Keratinocyte (primary cell): ENCODE measurements around the gene GCSAML. TPM values are rescaled to one million over a fixed set of nuclear protein-coding genes. Genes with fewer than 3 reads are reported as not detected.

Experiments used
- DNase-seq: peaks from one replicate; pipeline ENCODE4 v3.0.0-alpha.2; 2011; ENCODE audit warnings: low read depth, missing footprints, low spot score
- FAIRE-seq: peaks from 2 replicates; lab custom pipeline; 2011; peaks lifted over from hg19 to GRCh38; lab: Jason Lieb, UNC
- H2AFZ ChIP-seq: 2 replicates; pipeline ENCODE4 v1.6.0; 2012; ENCODE audit warnings: low read length, control low read depth, inconsistent platforms; ENCODE audit not compliant: control insufficient read depth
- H3K27ac ChIP-seq: 2 replicates; pipeline ENCODE4 v1.5.1; 2011; ENCODE audit warnings: low read length; ENCODE audit not compliant: control insufficient read depth, insufficient read depth
- H3K27me3 ChIP-seq: 3 replicates; pipeline ENCODE4 v1.6.0; 2011; ENCODE audit warnings: low read length; ENCODE audit not compliant: control insufficient read depth, insufficient read depth; ENCODE audit errors: extremely low read depth
- H3K36me3 ChIP-seq, 2 experiments: 2 replicates in 1 of 2; 3 replicates in 1 of 2; pipeline ENCODE4 v1.5.1; 2011; ENCODE audit warnings: low read length in 2 of 2, mild to moderate bottlenecking in 1 of 2; ENCODE audit not compliant: control insufficient read depth in 2 of 2, insufficient read depth in 2 of 2; ENCODE audit errors: extremely low read depth in 1 of 2
- H3K4me1 ChIP-seq: 3 replicates; pipeline ENCODE4 v1.5.1; 2011; ENCODE audit warnings: low read length; ENCODE audit not compliant: control insufficient read depth, insufficient read depth; ENCODE audit errors: extremely low read depth
- H3K4me2 ChIP-seq: 3 replicates; pipeline ENCODE4 v1.6.0; 2011; ENCODE audit warnings: low read depth, low read length; ENCODE audit not compliant: control insufficient read depth, insufficient read depth; ENCODE audit errors: extremely low read depth
- H3K4me3 ChIP-seq, 3 experiments: fragments of 200-600 bp in 1 of 3; sonication (generic) in 1 of 3; 2 replicates in 2 of 3; 3 replicates in 1 of 3; pipeline ENCODE4 v1.5.1; 2011 to 2016; ENCODE audit warnings: low read length in 3 of 3, mild to moderate bottlenecking in 3 of 3, control low read depth in 2 of 3, inconsistent platforms in 1 of 3, low read depth in 1 of 3, mixed read lengths in 1 of 3, mixed run types in 1 of 3, moderate library complexity in 1 of 3; ENCODE audit not compliant: control insufficient read depth in 2 of 3, insufficient read depth in 2 of 3; ENCODE audit errors: extremely low read depth in 1 of 3
- H3K79me2 ChIP-seq: 2 replicates; pipeline ENCODE4 v1.6.0; 2012; ENCODE audit warnings: low read length; ENCODE audit not compliant: control insufficient read depth, insufficient read depth
- H3K9ac ChIP-seq: 3 replicates; pipeline ENCODE4 v1.6.0; 2011; ENCODE audit warnings: low read length; ENCODE audit not compliant: control insufficient read depth, insufficient read depth; ENCODE audit errors: extremely low read depth
- H3K9me1 ChIP-seq: 3 replicates; pipeline ENCODE4 v1.6.0; 2011; ENCODE audit warnings: low read length; ENCODE audit not compliant: control insufficient read depth, insufficient read depth; ENCODE audit errors: extremely low read depth
- H3K9me3 ChIP-seq: 2 replicates; pipeline ENCODE4 v1.5.1; 2012; ENCODE audit warnings: low read depth, low read length; ENCODE audit not compliant: control insufficient read depth
- H4K20me1 ChIP-seq: 3 replicates; pipeline ENCODE4 v1.6.0; 2011; ENCODE audit warnings: low read length; ENCODE audit not compliant: control insufficient read depth, insufficient read depth; ENCODE audit errors: extremely low read depth
- EZH2 ChIP-seq: IDR thresholded peaks from one replicate; pipeline ENCODE4 v1.6.1; 2012; ENCODE audit warnings: inconsistent platforms, mild to moderate bottlenecking, low read length, moderate library complexity
- dilution Hi-C: fragments of 300-500 bp; cut with MboI; formaldehyde crosslinking; loops from one replicate; pipeline ENCODE4 v1.7.0; 2020; ENCODE audit warnings: low sequenced_read_pairs; ENCODE audit not compliant: extremely low pct_ligation_motif_present
- polyA plus RNA-seq, 5 experiments: library from polyadenylated mRNA; depleted of rRNA in 3 of 5; stranded (reverse) in 3 of 5; stranded (forward) in 1 of 5; unstranded in 1 of 5; fragments of >200 nt; gene quantifications; 1 replicate in 1 of 5; 2 replicates in 3 of 5; 3 replicates in 1 of 5; pipeline versions ENCODE4 v1.2.1 to v1.2.3, GENCODE V29; 2011 to 2012; ENCODE audit warnings: missing spikeins in 2 of 5, low read depth in 1 of 5, low replicate concordance in 1 of 5
- TF ChIP-seq, protein P1 (sequence below), 3 experiments: IDR thresholded peaks in 1 of 3; conservative IDR thresholded peaks in 1 of 3; optimal IDR thresholded peaks in 1 of 3; 2 replicates in 2 of 3; 3 replicates in 1 of 3; pipeline versions ENCODE3 to v1.5.1; 2011; ENCODE audit warnings: low read length in 3 of 3, mild to moderate bottlenecking in 3 of 3, moderate library complexity in 2 of 3, control low read depth in 1 of 3, inconsistent platforms in 1 of 3; ENCODE audit not compliant: insufficient read depth in 2 of 3; ENCODE audit errors: extremely low read depth in 1 of 3

The GCSAML gene
- polyA plus RNA-seq, 1 donor (not counting 4 experiments of a cell fraction or from before 2014, with no cell fraction given), result not detected

DNA sequence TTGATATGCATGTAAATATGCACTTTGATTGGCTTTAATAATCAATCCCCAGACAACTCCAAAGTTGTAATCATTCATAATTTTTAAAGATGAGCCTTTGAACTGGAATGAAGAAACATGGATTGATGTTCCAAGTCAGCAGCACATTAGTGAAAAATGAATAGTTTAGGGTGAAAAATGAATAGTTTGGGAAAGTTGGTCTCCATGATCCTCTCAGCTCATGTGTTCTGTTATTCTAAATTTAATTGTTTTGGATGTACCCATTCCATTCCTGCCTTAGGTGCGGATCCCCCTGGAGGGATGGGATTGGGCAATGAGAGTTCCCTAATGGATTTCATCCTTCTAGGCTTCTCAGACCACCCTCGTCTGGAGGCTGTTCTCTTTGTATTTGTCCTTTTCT is 56.4 kb downstream of the GCSAML start, which contains the start of gene OR2G3:
TSS of gene OR2G3 (plus strand) at position 301 of the 400 bp plus-strand sequence. CDS start at position 301, 0 bp downstream.
- DNase-seq, result no peak
- FAIRE-seq, result no peak
- no peak within 1 kb of the TSS for H3K4me3 ChIP-seq
- no peak within 1 kb of the TSS for H3K27ac ChIP-seq
- dilution Hi-C loops, result no loop called here
- no peak for TF ChIP-seq EZH2
- TF ChIP-seq, protein P1, sequence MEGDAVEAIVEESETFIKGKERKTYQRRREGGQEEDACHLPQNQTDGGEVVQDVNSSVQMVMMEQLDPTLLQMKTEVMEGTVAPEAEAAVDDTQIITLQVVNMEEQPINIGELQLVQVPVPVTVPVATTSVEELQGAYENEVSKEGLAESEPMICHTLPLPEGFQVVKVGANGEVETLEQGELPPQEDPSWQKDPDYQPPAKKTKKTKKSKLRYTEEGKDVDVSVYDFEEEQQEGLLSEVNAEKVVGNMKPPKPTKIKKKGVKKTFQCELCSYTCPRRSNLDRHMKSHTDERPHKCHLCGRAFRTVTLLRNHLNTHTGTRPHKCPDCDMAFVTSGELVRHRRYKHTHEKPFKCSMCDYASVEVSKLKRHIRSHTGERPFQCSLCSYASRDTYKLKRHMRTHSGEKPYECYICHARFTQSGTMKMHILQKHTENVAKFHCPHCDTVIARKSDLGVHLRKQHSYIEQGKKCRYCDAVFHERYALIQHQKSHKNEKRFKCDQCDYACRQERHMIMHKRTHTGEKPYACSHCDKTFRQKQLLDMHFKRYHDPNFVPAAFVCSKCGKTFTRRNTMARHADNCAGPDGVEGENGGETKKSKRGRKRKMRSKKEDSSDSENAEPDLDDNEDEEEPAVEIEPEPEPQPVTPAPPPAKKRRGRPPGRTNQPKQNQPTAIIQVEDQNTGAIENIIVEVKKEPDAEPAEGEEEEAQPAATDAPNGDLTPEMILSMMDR (optimal IDR thresholded peaks at IDR 0.05 in 1 of 3, IDR thresholded peaks at IDR 0.05 in 1 of 3, conservative IDR thresholded peaks at IDR 0.05 in 1 of 3; ENCODE audit: extremely low read depth in 1 of 3, insufficient read depth in 2 of 3, low read length in 3 of 3), result no peak
- no peaks in the 10 kb centered on the region for H3K4me1 ChIP-seq
- H3K79me2 ChIP-seq, result no peaks in the 10 kb centered on the region
- no peaks in the 10 kb centered on the region for H3K27me3 ChIP-seq
- no peak within 1 kb of the TSS for H3K9ac ChIP-seq
- H3K9me3 ChIP-seq, result no peaks in the 10 kb centered on the region
- H4K20me1 ChIP-seq, result no peaks in the 10 kb centered on the region
- H3K36me3 ChIP-seq, result no peaks in the 10 kb centered on the region
- H3K4me2 ChIP-seq, result no peak within 1 kb of the TSS
- H3K9me1 ChIP-seq, result no peaks in the 10 kb centered on the region
- H2AFZ ChIP-seq, result no peak within 1 kb of the TSS

- Histone ChIP-seq H3K9ac (no peak overlapping the region), H3K9me1 (no peaks in the 10 kb centered on the region), H3K27me3 (no peaks in the 10 kb centered on the region), H2AFZ (no peak overlapping the region), H3K36me3 (no peaks in the 10 kb centered on the region), H3K9me3 (peaks cover 1% of the 10 kb centered on the region), H3K4me1 (no peaks in the 10 kb centered on the region), H3K4me2 (no peak overlapping the region), H3K4me3 (no peak overlapping the region), H4K20me1 (no peaks in the 10 kb centered on the region), H3K79me2 (no peaks in the 10 kb centered on the region), H3K27ac (no peak overlapping the region)
- TF ChIP-seq EZH2, result no peak
- TF ChIP-seq, protein P1 (optimal IDR thresholded peaks at IDR 0.05 in 1 of 3, IDR thresholded peaks at IDR 0.05 in 1 of 3, conservative IDR thresholded peaks at IDR 0.05 in 1 of 3; ENCODE audit: extremely low read depth in 1 of 3, insufficient read depth in 2 of 3, low read length in 3 of 3), result no peak
- DNase-seq (no peak), FAIRE-seq (no peak)
- dilution Hi-C loops, result no loop called here
Measured at GRCh38 chr1:247613405-247613804, 64.5 kb downstream of the GCSAML start.
